8988T (cell line): ENCODE data around the gene NUCB1.
"Not testable (repeated sequence)": the region's sequence is repeated elsewhere in the genome, so short reads cannot be mapped to it uniquely, and the experiment has no call there.

ENCODE experiments used
- DNase-seq: peaks from one replicate; pipeline ENCODE4 v3.0.0; 2011

Gene NUCB1

GRCh38 chr19:48874303-48875135 is 25.6 kb upstream of the NUCB1 start:
- no peak for DNase-seq

DNA sequence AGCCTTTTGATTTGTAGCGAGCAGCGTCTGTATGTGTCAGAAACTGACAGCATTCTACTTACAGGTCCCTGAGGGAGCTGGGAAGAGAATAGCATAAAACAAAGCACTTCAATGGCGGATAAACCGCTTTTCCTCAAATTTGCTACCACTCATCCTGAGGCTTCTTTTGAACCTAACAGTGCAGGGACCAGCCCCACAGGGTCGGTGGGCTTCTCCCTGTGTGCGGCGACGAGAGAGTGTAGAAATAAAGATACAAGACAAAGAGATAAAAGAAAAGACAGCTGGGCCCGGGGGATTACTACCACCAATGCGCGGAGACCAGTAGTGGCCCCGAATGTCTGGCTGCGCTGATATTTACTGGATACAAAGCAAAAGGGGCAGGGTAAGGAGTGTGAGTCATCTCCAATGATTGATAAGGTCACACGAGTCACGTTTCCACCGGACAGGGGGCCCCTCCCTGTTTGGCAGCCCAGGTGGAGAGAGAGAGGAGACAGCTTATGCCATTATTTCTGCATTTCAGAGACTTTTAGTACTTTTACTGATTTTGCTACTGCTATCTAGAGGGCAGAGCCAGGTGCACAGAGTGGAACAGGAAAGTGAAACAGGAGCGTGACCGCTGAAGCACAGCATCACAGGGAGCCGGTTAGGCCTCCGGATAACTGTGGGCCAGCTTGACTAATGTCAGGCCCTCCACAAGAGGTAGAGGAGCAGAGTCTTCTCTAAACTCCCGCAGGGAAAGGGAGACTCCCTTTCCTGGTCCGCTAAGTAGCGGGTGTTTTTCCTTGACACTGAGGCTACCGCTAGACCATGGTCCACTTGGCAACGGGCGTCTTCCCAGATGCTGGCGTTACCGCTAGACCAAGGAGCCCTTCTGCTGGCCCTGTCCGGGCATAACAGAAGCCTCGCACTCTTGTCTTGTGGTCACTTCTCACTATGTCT is 23.8 kb upstream of the NUCB1 start:
- not testable (repeated sequence) for DNase-seq

GRCh38 chr19:48877855-48878195 is 22.3 kb upstream of the NUCB1 start:
- no peak for DNase-seq

DNA sequence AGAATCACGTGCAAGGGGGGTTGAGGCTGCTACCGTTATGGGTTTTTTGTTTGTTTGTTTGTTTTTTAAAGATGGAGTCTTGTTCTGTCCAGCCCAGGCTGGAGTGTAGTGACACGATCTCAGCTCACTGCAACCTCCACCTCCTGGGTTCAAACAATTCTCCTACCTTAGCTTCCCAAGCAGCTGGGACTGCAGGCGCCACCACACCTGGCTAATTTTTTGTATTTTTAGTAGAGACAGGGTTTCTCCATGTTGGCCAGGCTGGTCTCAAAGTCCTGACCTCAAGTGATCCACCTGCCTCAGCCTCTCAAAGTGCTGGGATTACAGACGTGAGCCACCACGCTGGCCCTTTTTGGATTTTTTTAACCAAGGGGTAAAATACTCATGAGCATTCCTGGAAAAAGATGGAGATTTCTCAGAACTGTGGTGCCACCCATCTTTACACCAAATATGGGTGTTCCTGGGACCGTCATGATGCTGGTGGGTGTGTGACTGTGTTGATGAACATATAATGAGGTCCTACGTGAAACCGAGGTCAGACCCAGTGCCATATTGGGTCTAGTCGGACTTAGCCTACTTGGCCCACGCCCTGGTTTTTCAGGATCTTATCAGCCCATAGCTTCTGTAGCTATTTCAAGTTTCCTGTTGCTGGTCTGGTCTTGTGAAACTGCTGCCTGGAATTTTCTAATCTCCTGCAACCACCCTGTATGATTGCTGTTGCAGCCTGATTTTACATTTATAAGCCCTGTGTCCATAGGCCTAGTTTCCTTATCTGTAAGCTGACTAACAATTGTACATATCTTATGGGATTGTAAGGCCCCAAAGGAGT is 21.7 kb upstream of the NUCB1 start:
- DNase-seq: no peak

DNA sequence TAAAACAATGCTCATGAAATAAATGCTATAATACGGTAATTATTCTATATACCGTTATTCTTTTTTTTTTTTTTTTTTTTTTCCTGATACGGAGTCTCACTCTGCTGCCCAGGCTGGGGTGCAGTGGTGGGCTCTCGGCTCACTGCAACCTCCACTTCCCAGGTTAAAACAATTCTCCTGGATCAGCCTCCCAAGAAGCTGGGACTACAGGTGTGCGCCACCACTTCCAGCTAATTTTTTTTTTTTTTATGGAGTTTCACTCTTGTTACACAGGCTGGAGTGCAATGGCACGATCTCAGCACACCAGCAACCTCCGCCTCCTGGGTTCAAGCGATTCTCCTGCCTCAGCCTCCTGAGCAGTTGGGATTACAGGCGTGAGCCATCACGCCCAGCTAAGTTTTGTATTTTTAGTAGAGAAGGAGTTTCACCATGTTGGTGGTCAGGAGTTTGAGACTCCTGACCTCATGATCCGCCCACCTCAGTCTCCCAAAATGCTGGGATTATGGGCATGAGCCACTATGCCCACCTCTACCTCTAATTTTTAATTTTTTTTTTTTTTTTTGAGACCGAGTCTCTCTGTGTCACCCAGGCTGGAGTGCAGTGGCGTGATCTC is 21.0 kb upstream of the NUCB1 start:
- no peak for DNase-seq

- DNase-seq: not testable (repeated sequence)
These were observed 20.4 kb upstream of the NUCB1 start for GRCh38 chr19:48879696-48880095.

GRCh38 chr19:48881741-48882657 is 18.1 kb upstream of the NUCB1 start:
- no peak for DNase-seq

- DNase-seq: no peak
These were observed 16.4 kb upstream of the NUCB1 start for GRCh38 chr19:48883726-48884125.

- DNase-seq: no peak
These were observed 12.1 kb upstream of the NUCB1 start for GRCh38 chr19:48887861-48888612.

DNA sequence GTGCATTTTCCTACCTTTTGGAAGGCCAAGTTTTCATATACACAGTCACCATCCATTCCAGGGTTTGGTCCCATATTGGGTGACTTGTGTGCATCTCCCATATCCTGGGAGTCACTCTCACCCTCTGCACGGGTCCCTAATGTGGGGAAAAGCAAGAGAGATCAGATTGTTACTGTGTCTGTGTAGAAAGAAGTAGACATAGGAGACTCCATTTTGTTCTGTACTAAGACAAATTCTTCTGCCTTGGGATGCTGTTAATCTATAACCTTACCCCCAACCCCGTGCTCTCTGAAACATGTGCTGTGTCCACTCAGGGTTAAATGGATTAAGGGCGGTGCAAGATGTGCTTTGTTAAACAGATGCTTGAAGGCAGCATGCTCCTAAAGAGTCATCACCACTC is 10.6 kb upstream of the NUCB1 start:
- DNase-seq: not testable (repeated sequence)

DNA sequence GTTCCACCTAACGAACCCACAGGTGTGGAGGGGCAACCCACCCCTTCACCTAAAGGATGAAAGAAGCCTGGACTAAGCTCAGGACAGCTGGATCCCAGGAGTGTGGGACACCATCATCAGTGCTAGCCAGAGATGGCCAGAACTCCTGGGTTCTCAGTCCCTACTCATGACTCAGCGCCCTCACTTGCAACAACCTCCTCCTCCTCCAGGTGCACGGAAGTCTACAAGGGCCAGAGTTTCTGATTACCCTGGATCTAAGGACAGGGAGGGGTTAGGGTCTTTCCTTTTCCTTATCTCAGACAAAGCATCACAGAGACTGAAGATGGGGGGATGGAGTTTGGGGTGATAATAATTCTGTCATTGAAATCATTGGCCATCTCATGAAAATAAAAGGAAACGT is 9.6 kb upstream of the NUCB1 start:
- DNase-seq: no peak

- DNase-seq: no peak
These were observed 4.9 kb upstream of the NUCB1 start for GRCh38 chr19:48895226-48895625.

DNA sequence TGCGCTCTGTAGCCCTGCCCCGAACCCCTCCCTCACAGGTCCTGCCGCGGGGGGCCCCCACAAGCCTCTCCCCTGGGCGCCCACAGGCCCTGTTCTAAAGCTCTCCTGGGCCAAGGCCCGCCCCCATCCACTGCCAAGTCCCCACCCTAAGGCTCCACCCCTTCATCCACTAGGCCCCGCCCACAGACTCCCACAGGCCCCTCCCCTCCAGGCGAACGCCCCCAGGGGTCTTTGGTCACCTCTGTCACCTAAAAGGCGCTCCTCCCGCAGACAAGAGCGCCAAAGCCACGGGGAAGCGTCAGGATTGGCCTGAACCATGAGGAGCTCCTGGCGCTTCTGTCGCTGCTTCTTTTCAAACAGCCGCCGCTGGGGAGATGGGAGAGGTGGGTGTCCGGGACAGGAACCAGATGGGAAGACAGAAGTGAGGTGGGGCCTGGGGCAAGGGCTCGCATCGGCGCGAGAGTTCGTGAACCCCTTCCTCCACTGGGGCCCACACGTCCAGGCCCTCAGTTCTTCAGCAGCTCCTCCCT is 3.9 kb upstream of the NUCB1 start:
- peak; percentile 44 for DNase-seq

DNA sequence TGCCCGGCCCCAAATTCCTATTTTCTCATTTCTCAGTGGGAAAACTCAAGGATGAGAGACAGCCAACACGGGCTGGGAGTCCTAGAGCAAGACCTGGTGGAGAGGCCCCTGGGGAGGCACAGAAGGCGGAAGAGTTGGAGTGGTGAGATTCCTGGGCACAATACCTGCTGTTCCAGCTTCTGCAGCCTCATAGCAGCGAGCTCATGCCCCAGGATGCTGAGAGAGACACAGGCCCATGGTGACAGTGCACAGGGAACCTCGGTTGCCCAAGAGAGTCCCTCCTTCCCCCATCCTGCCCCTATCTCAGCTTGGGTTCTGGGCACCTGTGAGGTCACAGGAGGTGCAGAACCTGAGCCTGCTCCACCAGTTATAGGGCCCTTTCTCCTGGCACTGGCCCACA is 2.9 kb upstream of the NUCB1 start:
- DNase-seq: no peak

- DNase-seq: not testable (repeated sequence)
These were observed 744 bp upstream of the NUCB1 start for GRCh38 chr19:48899386-48899749.

DNA sequence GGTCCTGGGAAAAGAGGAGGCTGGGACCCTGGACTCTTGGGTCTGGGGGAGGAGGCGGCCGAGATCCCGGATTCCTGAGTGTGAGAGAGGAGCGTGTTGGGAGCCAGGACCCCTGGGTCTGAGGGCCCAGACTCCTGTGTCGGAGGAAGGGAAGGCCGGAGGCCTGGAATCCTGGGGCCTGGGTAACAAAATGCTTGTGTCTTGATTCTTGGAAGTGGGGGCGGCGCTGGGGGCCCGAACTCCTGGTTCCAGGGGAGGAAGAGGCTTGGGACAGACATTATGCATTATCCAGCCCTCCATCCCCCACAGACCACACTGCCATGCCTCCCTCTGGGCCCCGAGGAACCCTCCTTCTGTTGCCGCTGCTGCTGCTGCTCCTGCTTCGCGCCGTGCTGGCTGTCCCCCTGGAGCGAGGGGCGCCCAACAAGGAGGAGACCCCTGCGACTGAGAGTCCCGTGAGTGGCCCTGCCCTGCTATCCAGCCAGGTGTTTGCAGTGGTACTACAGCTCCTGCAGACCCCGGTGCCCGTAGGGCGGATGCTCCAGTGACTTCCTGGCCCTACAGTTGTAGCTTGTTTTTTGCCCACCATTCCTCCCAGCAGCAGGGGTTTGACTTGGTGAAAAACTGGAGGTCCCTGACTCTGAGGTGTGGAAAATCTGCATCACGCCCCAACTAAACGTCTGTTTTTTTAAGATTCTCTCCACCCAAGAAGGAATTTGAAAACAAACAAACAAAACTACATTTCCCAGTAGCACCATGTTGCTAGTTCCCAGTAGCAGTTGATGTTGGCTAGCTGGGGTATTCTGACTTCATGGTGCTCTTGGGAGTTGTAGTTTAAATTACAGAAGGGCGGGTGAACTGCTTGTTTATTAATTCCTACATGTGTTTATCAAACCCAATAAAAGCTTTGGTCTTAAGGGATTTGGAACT is 630 bp downstream of the NUCB1 start:
- DNase-seq: no peak

GRCh38 chr19:48902291-48902690 is 2.2 kb downstream of the NUCB1 start:
- not testable (repeated sequence) for DNase-seq

- DNase-seq: not testable (repeated sequence)
These were observed 3.7 kb downstream of the NUCB1 start for GRCh38 chr19:48903788-48904187.

DNA sequence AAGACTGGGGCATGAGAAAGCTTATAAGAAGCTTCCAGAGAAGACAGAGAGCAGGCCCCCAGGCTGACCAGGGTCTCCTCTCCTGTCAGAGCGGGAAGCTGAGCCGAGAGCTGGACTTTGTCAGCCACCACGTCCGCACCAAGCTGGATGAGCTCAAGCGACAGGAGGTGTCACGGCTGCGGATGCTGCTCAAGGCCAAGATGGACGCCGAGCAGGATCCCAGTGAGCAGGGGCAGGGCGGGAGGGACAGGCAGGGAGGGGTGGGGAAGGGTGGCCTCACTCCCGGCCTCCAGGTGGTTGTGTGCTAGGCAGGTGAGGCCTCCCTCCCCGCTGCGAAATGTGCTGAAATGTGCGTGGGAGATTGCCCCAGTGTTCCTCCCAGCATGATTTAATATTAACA is 5.6 kb downstream of the NUCB1 start:
- no peak for DNase-seq
